ENCODE data around the gene KCNAB2.

Gene KCNAB2

GRCh38 chr1:6085666-6086065 is 40.0 kb downstream of the KCNAB2 start:
- no peak for DNase-seq

DNA sequence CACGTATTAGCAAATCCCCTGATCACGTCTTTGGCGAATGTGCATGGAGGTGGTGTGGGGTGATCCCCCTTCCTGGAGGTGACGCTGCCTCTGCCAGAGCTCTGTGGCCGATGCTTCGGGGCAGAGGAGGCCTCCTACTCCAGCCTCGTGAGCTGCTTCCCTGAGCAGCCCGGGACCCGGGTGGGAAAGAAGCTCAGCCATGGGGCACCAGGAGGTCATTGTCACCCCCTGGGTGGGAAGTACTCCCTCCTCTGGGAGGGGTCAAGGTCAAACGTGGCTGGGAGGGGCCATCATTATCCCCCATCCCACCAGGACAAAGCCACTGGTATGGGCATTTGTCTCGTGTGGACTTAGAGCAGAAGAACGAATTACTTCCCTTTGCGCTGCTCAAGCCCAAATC is 40.7 kb downstream of the KCNAB2 start:
- DNase-seq = no peak

DNA sequence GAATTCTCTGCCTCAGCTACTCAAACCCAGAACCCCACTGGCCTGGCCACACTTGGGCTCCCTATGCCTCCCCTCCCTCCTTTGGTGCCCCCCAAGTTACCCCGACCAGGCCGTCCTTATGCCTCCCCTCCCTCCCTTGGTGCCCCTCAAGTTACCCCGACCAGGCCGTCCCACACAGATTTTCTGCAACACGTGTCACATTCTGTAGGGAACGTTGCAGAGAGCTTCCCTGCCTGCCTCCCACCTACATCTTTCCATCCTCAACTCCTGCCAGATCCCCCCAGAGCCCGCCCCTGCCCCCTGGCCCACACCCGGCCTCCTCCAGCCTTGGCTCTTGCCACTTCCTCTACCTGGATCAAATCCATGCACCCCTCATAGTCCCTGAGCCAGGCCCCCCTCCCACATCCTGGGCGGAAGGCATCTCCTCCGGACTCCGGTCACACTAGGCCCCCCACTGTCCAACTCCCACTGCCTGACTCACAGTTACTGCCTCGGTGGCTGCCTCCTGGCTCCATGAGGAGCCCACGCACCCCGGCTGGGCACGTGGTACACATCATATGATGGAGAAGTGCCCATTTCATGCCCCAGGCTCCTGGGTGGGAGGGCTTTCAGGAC is 41.2 kb downstream of the KCNAB2 start:
- no peak for DNase-seq

DNA sequence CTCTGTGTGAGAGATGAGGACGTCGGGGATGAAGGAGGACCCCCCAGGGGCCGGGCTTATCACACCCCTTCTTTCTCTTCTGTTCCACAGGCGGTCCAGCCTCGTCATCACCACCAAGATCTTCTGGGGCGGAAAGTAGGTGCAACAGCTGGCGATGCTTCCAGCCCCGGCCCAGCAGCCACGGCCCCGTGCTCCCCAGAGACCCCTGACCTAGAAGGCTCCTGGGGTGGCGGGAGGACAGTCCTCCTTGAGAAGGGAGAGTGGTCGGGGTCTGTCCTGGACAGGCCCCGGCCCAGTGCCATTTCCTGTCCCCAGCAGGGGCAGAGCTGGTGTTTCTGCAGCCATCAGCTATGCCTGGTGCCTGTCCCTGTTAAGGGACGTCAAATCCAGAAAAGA is 41.7 kb downstream of the KCNAB2 start:
- no peak for DNase-seq

DNA sequence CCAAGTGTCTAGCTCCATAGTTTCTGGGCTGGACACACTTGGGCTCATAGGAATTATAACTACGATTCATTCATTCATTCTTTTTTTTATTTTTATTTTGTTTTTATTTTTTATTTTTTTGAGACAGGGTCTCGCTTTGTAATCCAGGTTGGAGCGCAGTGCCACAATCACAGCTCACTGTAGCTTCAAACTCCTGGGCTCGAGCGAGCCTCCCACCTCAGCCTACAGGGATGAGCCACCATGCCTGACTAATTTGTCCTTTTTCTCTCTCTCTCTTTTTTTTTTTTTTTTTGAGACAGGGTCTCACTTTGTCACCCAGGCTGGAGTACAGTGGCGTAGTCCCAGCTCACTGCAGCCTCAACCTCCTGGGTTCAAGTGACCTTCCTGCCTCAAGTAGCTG is 42.3 kb downstream of the KCNAB2 start:
- DNase-seq = no peak

- DNase-seq = no peak
Measured at GRCh38 chr1:6088956-6089355, 43.3 kb downstream of the KCNAB2 start.

DNA sequence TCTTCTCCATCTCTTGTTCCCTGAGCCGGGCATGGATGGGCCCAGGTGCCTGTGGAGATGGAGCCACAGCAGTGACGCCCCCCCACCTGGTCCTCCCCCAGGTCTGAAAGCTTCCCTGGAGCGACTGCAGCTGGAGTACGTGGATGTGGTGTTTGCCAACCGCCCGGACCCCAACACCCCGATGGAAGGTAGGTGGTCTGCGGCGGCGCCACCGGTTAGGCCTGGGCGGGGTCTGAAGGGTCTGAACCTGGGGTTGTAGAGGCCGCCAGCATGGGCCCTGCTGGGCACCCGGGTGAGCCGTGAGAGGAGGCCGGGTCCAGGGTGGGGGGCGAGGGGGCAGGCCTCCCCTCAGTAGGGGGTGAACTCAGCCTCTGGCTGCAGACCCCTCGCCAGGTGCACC is 44.6 kb downstream of the KCNAB2 start:
- DNase-seq = no peak

DNA sequence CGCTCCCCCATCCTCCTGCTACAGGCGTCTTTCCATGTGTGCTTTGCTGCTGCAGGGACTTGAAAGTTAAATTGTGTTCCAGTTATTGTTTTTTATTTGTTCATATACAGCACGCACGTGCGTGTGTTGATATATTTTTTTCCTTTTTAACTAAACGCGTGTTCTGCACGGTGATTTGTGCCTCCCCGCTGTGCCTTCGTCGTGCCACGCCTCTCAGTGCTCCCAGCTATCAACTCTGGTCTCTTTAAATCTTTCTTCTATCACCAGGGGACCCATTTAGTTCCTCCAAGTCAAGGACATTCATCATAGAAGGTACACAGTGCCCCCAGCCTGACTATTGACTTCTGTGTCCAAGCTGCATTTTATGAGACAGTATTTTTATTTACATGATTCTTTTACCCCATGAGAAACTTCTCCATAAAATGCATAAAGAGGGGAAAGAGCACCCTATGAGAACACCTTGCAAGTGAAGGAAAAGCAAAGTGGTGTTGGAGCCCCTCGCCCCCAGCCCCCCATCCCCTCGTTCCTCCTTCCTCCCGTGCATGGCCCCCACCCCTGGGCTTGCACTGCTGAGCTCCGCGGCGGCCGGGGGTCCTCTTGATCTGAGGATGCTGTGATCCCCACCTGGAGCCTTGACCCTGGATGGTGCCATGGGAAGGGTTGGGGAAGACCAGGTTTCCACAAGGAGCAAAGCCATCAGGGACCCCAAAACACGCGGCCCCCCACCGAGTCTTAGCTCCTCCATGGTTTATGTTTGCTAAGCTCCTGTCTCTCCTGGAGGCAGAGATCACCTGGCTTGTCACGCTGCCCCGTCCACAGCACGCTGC is 45.5 kb downstream of the KCNAB2 start:
- DNase-seq = no peak

GRCh38 chr1:6091823-6092109 is 46.1 kb downstream of the KCNAB2 start:
- DNase-seq = no peak

GRCh38 chr1:6092211-6092610 is 46.5 kb downstream of the KCNAB2 start:
- DNase-seq = no peak

- DNase-seq = no peak
Measured at GRCh38 chr1:6093071-6093470, 47.4 kb downstream of the KCNAB2 start.

DNA sequence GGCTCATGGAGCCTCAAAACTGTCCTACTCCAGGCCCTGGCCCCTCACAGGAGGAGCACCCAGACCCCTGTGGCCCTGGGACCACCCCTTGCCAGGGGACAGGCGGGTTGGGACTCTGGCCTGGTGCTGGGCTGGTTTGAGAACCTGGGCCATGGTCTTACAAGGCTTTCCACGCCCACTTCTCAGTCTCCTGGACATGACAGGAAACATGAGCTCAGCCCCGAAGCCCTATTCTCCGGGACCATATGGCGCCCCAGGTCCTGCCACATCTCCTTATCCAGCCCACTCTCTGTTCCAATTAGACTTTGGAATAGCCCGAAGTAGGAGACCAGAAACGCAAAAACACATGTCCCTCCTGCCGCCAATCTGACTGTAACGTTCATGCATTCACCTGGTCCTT is 47.9 kb downstream of the KCNAB2 start:
- DNase-seq = no peak

DNA sequence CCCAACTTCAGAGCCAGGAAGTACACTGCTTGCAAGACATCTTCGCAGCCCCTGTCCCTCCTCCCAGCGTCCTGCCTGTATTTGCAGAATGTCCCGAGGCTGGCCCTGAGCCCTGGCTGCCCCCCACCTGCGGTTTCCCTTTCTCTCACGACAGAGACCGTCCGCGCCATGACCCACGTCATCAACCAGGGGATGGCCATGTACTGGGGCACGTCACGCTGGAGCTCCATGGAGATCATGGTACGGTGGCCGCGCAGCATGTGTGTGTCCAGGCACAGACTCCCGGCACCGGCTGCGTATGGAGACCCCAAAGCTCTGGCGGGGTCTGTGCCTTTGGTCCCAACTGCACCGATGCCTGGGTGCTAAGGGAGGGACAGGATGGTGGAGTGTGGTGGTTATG is 48.6 kb downstream of the KCNAB2 start:
- no peak for DNase-seq

DNA sequence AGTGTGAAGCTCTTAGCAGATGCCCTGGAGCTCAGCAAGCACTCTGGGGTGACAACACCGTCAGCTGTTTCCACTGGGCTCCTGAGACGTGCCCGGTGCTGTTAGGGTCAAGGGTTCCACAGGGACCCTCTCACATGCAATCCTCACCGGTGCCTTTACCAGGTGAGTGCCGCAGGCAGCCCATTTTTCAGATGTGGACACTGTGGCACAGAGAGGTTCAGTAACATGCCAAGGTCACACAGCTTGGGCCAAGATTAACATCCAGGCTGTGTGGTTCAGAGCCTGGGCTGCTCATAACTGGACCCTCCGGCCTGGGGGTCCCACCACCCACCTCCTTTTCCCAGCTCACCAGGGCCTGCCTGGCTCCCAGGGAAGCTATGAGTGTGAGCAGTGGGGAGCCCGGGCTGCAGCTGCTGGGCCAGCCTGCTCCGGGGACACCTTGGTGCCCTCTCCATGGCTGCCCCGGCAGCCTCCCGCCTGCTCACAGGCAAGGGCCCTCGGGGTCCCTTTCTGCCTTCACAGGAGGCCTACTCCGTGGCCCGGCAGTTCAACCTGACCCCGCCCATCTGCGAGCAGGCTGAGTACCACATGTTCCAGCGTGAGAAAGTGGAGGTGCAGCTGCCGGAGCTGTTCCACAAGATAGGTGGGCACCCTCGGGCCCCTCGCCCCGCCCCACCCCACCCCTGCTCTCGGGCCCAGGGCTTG is 49.3 kb downstream of the KCNAB2 start:
- no peak for DNase-seq

DNA sequence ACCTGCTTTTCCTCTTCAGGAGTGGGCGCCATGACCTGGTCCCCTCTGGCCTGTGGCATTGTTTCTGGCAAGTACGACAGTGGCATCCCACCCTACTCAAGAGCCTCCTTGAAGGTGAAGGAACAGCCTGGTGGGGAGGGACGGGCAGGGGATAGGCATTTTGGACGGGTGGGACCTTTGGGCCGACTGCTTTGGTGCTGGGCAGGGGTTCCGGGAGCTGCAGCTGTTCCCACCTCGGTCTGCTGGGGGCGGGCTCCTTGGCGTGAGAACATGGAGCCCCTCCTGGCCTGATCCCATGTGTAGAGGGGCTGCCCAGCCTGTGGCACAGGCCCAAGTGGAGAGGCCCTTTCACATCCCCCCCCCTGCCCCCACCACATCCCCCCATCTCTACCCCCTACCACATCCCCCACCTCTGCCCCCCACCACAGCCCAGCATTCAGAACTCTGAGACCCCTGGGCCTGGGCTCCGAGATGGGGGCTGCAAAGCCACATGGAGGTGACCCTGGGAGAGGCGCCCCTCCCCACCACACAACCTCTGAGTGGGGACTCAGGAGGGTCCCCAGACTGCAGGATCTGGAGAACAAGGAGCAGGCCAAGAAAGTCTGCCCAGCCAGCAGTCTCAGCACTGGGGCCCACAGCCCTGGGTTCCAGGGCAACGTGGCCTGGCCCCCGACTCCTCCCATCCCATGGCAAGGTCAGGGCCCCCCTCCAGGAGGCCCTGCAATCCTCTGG is 50.0 kb downstream of the KCNAB2 start:
- no peak for DNase-seq

GRCh38 chr1:6096243-6097116 is 50.8 kb downstream of the KCNAB2 start:
- no peak for DNase-seq

DNA sequence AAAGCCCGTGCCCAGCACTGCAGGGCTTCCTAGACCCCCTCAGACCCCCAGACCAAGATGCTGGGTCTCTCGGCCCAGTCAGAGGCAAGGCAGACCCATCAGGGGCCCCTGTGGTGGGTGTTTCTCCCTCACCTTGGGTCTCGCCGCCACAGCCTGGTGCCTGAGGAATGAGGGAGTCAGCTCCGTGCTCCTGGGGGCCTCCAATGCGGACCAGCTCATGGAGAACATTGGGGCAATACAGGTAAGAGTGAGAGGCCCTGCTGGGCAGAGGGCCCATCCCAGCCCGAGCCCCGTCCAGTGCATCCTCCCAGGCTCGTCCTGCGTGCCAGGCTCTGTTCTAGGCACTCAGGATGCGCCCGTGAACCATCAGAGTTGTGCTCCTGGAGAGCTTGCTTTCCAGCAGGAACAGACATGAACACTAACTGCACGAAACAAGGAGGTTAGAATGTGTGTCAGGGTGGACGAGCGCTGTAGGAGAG is 51.5 kb downstream of the KCNAB2 start:
- no peak for DNase-seq

- no peak for DNase-seq
Measured at GRCh38 chr1:6097824-6098223, 52.1 kb downstream of the KCNAB2 start.

GRCh38 chr1:6098303-6099215 is 52.9 kb downstream of the KCNAB2 start:
- DNase-seq = no peak

GRCh38 chr1:6099297-6099696 is 53.6 kb downstream of the KCNAB2 start:
- no peak for DNase-seq
